Measurements from ENCODE around the gene NAXE. TPM values are rescaled to one million over a fixed set of nuclear protein-coding genes. Genes with fewer than 3 reads are reported as not detected.

NAXE gene
- total and polyA plus RNA-seq, 12 donors, result 49.4 to 132 (median 101) TPM

GRCh38 chr1:156556354-156556753 lies 35.2 kb upstream of the NAXE start:
- Histone ChIP-seq H3K27ac (no peak overlapping the region), H3K4me1 (replicated peaks in 1 of 2) (no peaks in the 10 kb centered on the region), H3K9me3 (replicated peaks in 1 of 3) (no peaks in the 10 kb centered on the region), H3K36me3 (replicated peaks in 1 of 2) (no peaks in the 10 kb centered on the region), H3K27me3 (no peaks in the 10 kb centered on the region), H3K4me3 (no peak overlapping the region)
- intact Hi-C loops (cut with DNase I), result no loop called here
- WGBS, 4 donors, result 71 to 88% (median 85%) methylated on average over 4 to 9 of the region's 9 CpGs
- TF ChIP-seq POLR2A (IDR thresholded peaks at IDR 0.05), result no peak
- no peak for DNase-seq

GRCh38 chr1:156559086-156559796 lies 32.3 kb upstream of the NAXE start:
- Histone ChIP-seq H3K9me3 (replicated peaks in 1 of 3) (no peaks in the 10 kb centered on the region), H3K27me3 (no peaks in the 10 kb centered on the region), H3K36me3 (replicated peaks in 1 of 2) (no peaks in the 10 kb centered on the region), H3K4me1 (replicated peaks in 1 of 2) (no peaks in the 10 kb centered on the region), H3K4me3 (no peak overlapping the region), H3K27ac (no peak overlapping the region)
- 78 to 94% (median 84%) methylated on average over 7 of the region's 8 CpGs for WGBS, 4 donors
- no peak for DNase-seq
- intact Hi-C loops (cut with DNase I), result no loop called here
- no peak for TF ChIP-seq CTCF (IDR thresholded peaks at IDR 0.05)
- TF ChIP-seq POLR2A (IDR thresholded peaks at IDR 0.05), result no peak

GRCh38 chr1:156559797-156560385 lies 31.7 kb upstream of the NAXE start:
- Histone ChIP-seq H3K4me1 (replicated peaks in 1 of 2) (no peaks in the 10 kb centered on the region), H3K27me3 (no peaks in the 10 kb centered on the region), H3K4me3 (no peak overlapping the region), H3K27ac (no peak overlapping the region), H3K36me3 (replicated peaks in 1 of 2) (no peaks in the 10 kb centered on the region), H3K9me3 (replicated peaks in 1 of 3) (no peaks in the 10 kb centered on the region)
- intact Hi-C loops (cut with DNase I), result no loop called here
- 65 to 88% (median 74%) methylated on average over 5 of the region's 5 CpGs for WGBS, 4 donors
- DNase-seq, result no peak
- TF ChIP-seq POLR2A (IDR thresholded peaks at IDR 0.05), result no peak
- TF ChIP-seq CTCF (IDR thresholded peaks at IDR 0.05), result no peak

- TF ChIP-seq CTCF (IDR thresholded peaks at IDR 0.05), result no peak
- TF ChIP-seq POLR2A (IDR thresholded peaks at IDR 0.05), result no peak
- Histone ChIP-seq H3K9me3 (replicated peaks in 1 of 3) (no peaks in the 10 kb centered on the region), H3K27ac (no peak overlapping the region), H3K36me3 (replicated peaks in 1 of 2) (no peaks in the 10 kb centered on the region), H3K4me3 (no peak overlapping the region), H3K27me3 (no peaks in the 10 kb centered on the region), H3K4me1 (replicated peaks in 1 of 2) (no peaks in the 10 kb centered on the region)
- 72 to 75% (median 74%) methylated on average over 5 of the region's 5 CpGs for WGBS, 4 donors
- no peak for DNase-seq
- intact Hi-C loops (cut with DNase I), result no loop called here
These were observed 30.9 kb upstream of the NAXE start for GRCh38 chr1:156560585-156561163.
